HG03280 (cell line): ENCODE data around the gene UVRAG.

ENCODE experiments used
- ATAC-seq: cut with Tn5 transposase; IDR thresholded peaks from one replicate; pipeline ENCODE4 v1.9.1; 2021; ENCODE audit warnings: mild to moderate bottlenecking, moderate library complexity; ENCODE audit not compliant: unreplicated experiment

The UVRAG gene

GRCh38 chr11:75802913-75803820 lies 11.8 kb upstream of the UVRAG start:
- ATAC-seq = peak; percentile 58

DNA sequence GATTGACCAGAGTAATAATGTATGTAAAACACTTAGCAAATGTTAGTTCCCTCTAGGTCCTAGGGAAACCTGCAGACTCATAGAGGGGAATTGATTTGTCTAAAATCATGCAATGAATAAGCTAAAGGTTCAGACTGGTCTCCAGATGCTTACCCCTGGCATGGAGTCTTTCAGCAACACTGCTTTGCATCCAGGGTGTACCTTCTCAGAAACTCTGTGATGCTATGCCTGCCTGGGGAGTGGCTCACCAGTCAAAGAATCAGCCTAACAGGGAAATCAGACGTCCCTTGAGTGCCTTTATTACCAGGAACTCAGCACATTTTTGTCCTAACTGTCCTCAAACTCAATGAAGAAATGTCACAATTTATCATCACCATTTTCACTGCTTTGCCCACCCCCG lies 5.9 kb upstream of the UVRAG start:
- ATAC-seq = no peak

DNA sequence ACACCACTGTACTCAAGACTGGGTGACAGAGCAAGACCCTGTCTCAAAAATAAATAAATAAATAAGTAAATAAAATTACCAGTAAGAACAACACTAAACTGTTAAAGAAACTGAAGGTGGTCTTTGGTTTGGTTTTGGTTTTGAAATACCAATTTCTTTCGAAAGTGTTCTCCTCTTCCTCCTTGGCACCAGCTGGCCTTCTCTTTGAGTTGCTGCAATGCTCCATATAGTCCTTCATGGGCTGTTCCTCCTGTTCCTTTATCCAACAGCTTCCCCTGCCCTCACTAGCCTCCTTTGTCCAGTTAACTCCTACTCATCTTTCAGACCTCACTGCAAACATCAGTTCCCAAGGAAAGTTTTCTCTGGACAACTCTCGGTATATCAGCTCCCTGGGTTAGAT lies 5.0 kb upstream of the UVRAG start:
- no peak for ATAC-seq

DNA sequence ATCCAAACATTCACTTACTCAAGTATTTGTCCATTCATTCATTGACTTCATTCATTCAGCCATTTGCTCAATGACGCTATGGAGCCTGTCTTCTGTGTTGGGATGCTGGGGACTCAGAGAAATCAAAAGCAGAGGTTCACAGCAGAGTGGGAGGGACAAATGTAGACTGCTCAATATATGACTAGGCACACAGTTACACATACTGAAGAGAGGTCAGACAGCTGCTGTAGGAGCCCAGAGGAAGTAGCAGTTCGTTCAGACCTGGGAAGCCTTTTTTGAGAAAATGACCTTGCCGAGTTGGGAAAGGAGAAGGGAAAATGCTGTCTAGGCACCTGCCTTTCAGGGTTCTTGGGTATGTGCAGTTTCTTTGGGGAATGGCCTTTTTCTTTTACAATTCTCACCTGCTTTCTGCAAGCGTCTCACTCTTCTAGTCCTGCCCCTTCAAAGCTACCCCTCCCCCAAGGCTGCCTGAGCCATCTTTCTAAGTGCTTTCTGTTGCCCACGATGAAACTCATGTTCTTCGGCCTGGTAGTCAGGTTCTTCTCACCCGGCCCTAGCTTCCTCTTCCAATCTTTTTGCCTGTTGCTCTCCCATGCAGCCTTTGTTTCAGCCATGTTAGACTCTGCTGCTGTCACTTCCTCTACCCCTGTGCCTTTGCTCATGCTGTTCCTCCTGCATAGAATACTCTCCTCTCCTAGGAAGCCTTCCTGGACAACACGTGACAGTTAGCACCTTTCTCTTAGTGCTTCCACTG lies 4.2 kb upstream of the UVRAG start:
- ATAC-seq = no peak

GRCh38 chr11:75811485-75811884 lies 3.5 kb upstream of the UVRAG start:
- ATAC-seq = no peak

GRCh38 chr11:75812542-75813040 lies 2.4 kb upstream of the UVRAG start:
- no peak for ATAC-seq

DNA sequence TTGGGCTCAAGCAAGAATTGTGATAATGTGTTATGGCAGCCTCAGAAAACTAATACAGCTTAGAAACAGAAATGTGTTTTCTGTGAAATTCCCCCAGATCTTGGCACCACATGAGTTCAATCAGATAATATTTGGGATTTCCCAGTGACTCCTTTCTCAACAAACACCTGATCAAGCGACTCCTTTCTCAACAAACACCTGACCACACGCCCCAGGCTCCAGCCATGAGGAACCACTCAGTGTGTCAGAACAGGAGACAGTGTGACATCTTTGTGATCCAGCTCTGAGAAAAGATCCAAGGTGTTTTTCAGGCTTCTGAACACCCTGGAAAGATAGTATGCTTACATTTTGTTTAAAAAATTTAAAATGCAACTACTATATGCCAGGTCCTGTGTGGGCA lies 1.9 kb upstream of the UVRAG start:
- ATAC-seq = no peak

DNA sequence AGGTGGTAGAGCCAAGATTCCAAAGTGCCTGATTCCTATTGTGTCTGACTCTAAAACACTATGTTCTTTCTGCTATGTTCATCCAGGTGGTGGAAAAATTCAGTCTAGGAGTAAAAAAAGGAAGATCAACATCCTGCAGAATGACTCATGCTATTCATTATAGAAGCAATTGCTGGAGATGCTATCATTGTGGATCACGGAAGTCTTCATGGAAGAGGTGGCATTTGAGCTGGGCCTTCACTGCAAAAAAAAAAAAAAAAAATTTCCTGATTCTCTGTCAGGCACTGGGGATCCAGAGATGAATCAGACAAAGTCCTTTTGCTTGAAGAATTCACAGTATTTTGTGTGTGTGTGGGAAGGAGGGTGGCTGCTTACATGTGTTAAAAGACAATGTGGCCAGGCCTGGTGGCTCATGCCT lies 1.4 kb upstream of the UVRAG start:
- no peak for ATAC-seq

DNA sequence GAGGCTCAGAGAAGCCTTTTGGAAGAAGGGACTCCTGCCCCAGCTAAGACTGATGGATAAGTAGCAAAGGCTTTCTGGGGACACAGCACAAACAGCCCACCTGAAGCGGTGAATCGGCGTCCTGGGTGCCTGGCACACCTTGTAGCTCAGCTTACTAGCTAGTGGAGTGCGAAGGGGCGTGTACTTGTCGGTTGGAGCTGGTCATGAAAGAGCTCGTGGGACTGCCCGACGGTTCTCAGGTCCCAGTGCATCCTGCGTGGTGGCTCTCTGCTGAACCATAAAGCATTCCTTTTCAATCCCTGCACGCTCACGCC lies 690 bp upstream of the UVRAG start:
- peak; percentile 27 for ATAC-seq

DNA sequence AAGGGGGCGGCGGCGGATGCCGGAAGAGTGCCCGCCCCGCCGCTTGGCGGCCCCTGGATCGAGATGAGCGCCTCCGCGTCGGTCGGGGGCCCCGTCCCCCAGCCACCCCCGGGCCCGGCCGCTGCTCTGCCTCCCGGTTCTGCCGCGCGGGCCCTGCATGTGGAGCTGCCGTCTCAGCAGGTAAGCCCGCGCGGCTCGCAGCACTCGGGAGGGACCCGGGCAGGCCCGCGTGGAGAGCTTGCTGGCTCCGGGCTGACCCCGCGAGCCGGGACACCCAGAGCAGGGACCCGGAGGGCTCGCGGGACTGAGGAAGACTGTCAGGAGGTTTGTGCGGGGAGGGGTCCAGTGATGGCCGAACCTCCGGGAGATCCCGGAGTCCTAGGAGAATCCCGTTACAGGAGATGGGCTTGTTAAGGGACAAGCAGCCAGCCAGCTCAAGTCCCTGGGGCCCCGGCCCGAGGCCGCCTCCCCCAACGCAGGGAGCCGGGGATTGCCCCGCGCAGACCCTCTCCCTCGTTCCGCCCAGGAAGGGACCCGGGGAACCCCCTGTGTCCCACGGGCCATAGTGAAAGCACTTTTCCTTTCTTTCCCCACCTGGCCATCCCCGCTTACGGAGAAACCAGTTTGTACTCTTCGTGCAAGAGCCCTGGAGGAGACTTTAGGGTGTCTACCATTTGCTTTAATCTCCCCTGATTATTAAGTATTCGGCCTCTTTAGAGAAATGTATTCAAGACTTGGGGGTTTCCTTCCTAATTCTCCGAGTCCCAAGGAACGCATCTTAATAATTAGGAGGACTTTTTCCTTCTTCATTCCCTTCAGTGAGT lies 547 bp downstream of the UVRAG start:
- peak; percentile 31 for ATAC-seq

DNA sequence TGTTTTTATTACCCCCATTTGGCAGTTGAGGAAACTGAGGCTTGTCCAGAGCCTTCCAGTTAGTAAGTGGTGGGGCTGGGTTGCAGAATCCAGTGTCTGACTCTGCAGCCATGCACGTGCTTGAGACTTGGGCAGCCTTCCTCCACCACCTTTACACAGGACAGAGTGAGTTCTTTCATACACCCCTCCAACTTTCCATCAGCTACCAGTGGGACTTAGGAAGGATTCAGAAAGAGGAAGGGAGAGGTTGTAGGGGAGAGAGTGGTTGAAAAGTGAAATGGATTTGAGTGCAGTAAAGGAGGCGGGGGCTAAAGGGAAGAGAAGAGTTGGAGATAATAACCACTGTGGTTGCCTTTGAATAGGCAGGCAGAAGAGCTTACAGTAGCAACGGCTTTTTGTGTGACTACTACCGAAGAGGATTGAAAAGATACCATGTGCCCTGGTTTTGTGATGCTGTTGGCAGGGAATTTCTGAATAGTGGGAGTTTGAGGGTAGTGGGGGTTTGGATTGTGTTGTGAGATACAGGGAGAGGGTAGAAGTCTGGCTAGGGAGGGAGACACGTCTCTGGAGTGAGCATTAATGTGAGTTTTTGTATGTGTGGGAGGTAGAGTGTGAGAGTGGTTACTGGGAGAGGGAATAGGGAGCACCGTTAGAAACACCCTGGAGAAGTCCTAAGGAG lies 1.7 kb downstream of the UVRAG start:
- no peak for ATAC-seq

DNA sequence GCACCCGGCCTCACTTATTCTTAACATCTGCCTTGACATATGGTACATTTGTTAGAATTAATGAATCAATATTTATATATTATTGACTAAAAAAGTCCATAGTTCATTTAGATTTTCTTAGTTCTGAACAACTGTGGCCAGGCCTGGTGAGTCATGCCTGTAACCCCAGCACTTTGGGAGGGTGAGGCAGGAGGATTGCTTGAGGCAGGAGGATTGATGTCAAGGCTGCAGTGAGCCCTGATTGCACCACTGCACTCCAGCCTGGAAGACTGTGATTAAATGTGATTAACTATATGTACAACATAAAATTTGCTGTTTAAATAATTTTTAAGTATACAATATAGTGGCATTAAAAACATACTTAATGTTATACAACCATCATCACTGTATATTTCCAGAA lies 5.6 kb downstream of the UVRAG start:
- ATAC-seq = no peak

- ATAC-seq = no peak
Observed at GRCh38 chr11:75821202-75821601, 6.2 kb downstream of the UVRAG start.

DNA sequence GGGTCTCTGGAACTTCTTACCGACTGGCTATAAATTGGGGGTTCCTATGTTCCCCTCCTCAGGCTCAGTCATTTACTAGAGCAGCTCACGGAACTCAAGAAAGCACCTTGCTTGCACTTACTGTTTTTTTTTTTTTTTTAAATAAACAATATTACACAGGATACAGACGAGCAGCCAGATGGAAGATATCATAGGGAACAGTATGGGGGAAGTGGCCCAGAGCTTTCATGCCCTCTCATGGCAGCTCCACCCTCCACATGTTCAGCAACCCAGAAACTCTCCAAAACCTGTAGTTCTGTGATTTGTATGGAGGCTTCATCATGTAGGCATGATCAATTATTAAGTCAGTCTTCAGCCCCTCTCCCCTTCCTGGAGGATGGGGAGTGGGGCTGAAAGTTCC lies 7.5 kb downstream of the UVRAG start:
- ATAC-seq = no peak

GRCh38 chr11:75823415-75823814 lies 8.4 kb downstream of the UVRAG start:
- ATAC-seq = no peak

- ATAC-seq = no peak
Observed at GRCh38 chr11:75823946-75824345, 8.9 kb downstream of the UVRAG start.

- no peak for ATAC-seq
Observed at GRCh38 chr11:75826461-75827230, 11.6 kb downstream of the UVRAG start.

- no peak for ATAC-seq
Observed at GRCh38 chr11:75827562-75827961, 12.6 kb downstream of the UVRAG start.

DNA sequence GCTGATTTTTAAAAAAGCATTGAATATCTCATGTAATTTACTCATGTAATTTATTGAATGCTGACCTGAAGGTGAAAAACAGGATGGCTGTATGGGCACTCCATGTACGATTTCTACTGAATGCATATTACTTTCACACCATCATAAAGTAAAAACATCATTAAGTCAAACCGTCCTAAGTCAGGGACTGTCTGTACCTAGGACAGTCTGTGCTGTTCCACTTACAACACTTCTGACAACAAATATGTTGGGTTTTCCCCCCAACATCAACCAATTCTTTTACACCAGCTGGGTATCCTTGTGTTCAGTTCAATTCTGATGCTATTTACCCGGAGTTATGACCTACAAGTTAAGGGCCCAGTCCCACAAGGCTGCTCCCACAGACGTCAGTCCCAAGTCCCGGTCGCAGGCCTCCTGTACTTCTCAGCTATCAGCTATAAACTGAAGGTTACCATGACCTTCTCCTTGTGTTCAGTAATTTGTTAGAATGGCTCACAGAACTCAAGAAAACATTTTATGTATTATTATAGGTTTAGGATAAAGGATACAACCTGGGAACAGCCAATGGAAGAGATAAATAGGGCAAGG lies 17.0 kb downstream of the UVRAG start:
- ATAC-seq = no peak

- ATAC-seq = no peak
Observed at GRCh38 chr11:75834728-75835127, 19.7 kb downstream of the UVRAG start.
